IPS-11a (cell line): ENCODE data around the gene PTPRR.

Experiments used
- H3K4me3 ChIP-seq: one replicate; pipeline ENCODE4 v1.5.1; 2013; ENCODE audit warnings: low read depth, low read length, control low read depth

Gene PTPRR

GRCh38 chr12:70652451-70652850, 268.1 kb downstream of the PTPRR start:
- no peak overlapping the region for H3K4me3 ChIP-seq

- H3K4me3 ChIP-seq, result no peak overlapping the region
Observed at GRCh38 chr12:70648831-70649230, 271.7 kb downstream of the PTPRR start.

GRCh38 chr12:70648191-70648590, 272.3 kb downstream of the PTPRR start:
- H3K4me3 ChIP-seq, result no peak overlapping the region

- H3K4me3 ChIP-seq, result no peak overlapping the region
Observed at GRCh38 chr12:70646850-70647249, 273.7 kb downstream of the PTPRR start.

GRCh38 chr12:70645494-70646317, 274.8 kb downstream of the PTPRR start:
- H3K4me3 ChIP-seq, result no peak overlapping the region

GRCh38 chr12:70644861-70645260, 275.7 kb downstream of the PTPRR start:
- H3K4me3 ChIP-seq, result no peak overlapping the region

- no peak overlapping the region for H3K4me3 ChIP-seq
Observed at GRCh38 chr12:70643939-70644338, 276.6 kb downstream of the PTPRR start.

GRCh38 chr12:70641691-70642090, 278.8 kb downstream of the PTPRR start:
- H3K4me3 ChIP-seq, result no peak overlapping the region

GRCh38 chr12:70640901-70641300, 279.6 kb downstream of the PTPRR start:
- no peak overlapping the region for H3K4me3 ChIP-seq

GRCh38 chr12:70639535-70639934, 281.0 kb downstream of the PTPRR start:
- H3K4me3 ChIP-seq, result no peak overlapping the region

GRCh38 chr12:70638639-70639360, 281.7 kb downstream of the PTPRR start:
- H3K4me3 ChIP-seq, result no peak overlapping the region

- no peak within 1 kb of the TSS for H3K4me3 ChIP-seq
Observed at GRCh38 chr12:70637303-70638085, 283.0 kb downstream of the PTPRR start, which contains the start of gene PTPRB. Gene PTPRB (minus strand): TSS chr12:70637429. CDS start chr12:70637395, 34 bp downstream.

GRCh38 chr12:70635755-70636154, 284.8 kb downstream of the PTPRR start:
- no peak overlapping the region for H3K4me3 ChIP-seq

- no peak overlapping the region for H3K4me3 ChIP-seq
Observed at GRCh38 chr12:70628701-70629480, 291.6 kb downstream of the PTPRR start.

- no peak overlapping the region for H3K4me3 ChIP-seq
Observed at GRCh38 chr12:70627677-70628076, 292.9 kb downstream of the PTPRR start.

- no peak overlapping the region for H3K4me3 ChIP-seq
Observed at GRCh38 chr12:70626180-70626579, 294.4 kb downstream of the PTPRR start.

GRCh38 chr12:70619471-70620152, 300.9 kb downstream of the PTPRR start:
- no peak overlapping the region for H3K4me3 ChIP-seq

- H3K4me3 ChIP-seq, result no peak overlapping the region
Observed at GRCh38 chr12:70618371-70618770, 302.2 kb downstream of the PTPRR start.

- no peak overlapping the region for H3K4me3 ChIP-seq
Observed at GRCh38 chr12:70617450-70617849, 303.1 kb downstream of the PTPRR start.
